ENCODE data around the gene MSRB3.

- TF ChIP-seq CTCF (IDR thresholded peaks at IDR 0.05; ENCODE audit: poor library complexity, severe bottlenecking) = no peak
- TF ChIP-seq RAD21 (conservative IDR thresholded peaks at IDR 0.05) = no peak
- TF ChIP-seq EP300 (conservative IDR thresholded peaks at IDR 0.05; ENCODE audit: poor library complexity, severe bottlenecking) = no peak
- TF ChIP-seq REST (IDR thresholded peaks at IDR 0.05; ENCODE audit: borderline replicate concordance) = no peak
Measured at GRCh38 chr12:65318186-65318685, 39.8 kb downstream of the MSRB3 start.
